OCI-LY7 (cell line): ENCODE results near the gene TNFAIP3.

ENCODE experiments used
- CTCF ChIP-seq: fragments of 200-600 bp; sonication (generic); conservative IDR thresholded peaks from 2 replicates; pipeline ENCODE4 v1.5.1; 2014; ENCODE audit warnings: mild to moderate bottlenecking, antibody characterized with exemption, low read length, moderate library complexity, mixed read lengths
- EZH2phosphoT487 ChIP-seq: fragments of 200-600 bp; sonication (generic); IDR thresholded peaks from 2 replicates; pipeline ENCODE4 v1.6.1; 2018; ENCODE audit warnings: low read depth, borderline replicate concordance, mild to moderate bottlenecking, mixed run types, antibody characterized with exemption, low read length, moderate library complexity, mixed read lengths

GRCh38 chr6:137894779-137895385 lies 27.8 kb downstream of the TNFAIP3 start:
- no peak for TF ChIP-seq CTCF
- no peak for TF ChIP-seq EZH2phosphoT487
